ENCODE results near the gene ERMN.

ERMN gene

DNA sequence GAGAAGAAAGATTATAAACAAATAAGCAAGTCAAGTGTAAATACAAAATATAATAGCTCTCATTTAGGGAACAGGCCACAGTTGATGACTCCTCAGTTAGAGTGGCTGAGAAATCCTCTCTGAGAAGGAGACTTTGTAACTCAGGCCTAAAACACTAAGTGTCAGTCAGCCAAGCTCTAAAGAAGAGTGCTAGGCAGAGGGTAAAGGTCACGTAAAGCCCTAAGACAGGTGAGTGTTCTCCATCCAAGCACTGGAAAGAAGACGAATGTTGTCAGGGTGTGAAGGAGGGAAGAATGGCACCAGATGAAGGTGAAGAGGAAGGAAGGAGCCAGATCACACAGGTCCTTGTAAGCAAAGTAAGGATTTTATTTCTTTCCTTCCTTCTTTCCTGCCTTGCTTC lies 24.3 kb downstream of the ERMN start:
- no peak for DNase-seq (ENCODE audit: low read depth, low spot score)
- TF ChIP-seq, protein P1, sequence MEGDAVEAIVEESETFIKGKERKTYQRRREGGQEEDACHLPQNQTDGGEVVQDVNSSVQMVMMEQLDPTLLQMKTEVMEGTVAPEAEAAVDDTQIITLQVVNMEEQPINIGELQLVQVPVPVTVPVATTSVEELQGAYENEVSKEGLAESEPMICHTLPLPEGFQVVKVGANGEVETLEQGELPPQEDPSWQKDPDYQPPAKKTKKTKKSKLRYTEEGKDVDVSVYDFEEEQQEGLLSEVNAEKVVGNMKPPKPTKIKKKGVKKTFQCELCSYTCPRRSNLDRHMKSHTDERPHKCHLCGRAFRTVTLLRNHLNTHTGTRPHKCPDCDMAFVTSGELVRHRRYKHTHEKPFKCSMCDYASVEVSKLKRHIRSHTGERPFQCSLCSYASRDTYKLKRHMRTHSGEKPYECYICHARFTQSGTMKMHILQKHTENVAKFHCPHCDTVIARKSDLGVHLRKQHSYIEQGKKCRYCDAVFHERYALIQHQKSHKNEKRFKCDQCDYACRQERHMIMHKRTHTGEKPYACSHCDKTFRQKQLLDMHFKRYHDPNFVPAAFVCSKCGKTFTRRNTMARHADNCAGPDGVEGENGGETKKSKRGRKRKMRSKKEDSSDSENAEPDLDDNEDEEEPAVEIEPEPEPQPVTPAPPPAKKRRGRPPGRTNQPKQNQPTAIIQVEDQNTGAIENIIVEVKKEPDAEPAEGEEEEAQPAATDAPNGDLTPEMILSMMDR (IDR thresholded peaks at IDR 0.05; ENCODE audit: low read depth, low read length): no peak
- H3K4me3 ChIP-seq (ENCODE audit: low read depth, low read length): no peak overlapping the region
- in situ Hi-C loops (cut with HindIII; ENCODE audit: low sequenced_read_pairs): no loop called here

DNA sequence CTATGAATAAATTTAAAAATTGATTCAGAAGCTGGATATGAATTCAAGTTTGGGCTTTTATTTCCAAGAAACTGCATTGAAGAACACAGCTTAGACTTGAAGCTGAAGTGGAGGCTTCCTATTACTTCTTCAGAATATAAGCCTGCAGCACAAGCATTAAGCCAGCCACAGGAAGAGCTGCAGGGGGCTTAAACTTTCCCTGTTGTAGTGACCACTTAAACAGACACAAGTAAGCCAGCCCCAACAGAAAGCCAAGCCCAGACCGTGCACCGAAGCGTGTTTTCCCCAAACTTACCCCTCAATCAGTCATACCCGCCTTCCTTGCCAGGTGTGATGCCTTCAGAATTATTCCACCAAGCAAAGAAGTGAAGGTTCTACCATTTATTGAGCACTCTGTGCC lies 28.7 kb downstream of the ERMN start:
- no peak for DNase-seq (ENCODE audit: low read depth, low spot score)
- in situ Hi-C loops (cut with HindIII; ENCODE audit: low sequenced_read_pairs): no loop called here
- TF ChIP-seq, protein P1 (IDR thresholded peaks at IDR 0.05; ENCODE audit: low read depth, low read length): no peak
- no peak overlapping the region for H3K4me3 ChIP-seq (ENCODE audit: low read depth, low read length)

DNA sequence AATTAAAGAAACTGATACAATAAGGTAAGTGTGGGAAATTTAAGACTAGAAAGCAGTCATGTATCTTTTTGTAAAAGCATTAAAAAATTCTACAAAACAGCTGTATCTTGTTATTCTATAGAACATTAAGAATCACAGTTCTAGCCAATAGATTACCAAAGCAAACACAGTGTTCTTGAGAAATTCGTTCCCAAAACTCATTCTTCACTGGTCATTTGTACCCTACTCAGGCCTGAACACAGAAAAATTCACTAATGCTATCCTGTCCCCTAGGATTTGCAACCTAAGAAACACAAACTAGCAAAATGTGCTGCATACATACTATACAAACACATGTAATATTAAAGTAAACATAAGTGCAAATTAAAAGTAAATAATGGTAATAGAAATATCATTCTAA lies 29.1 kb downstream of the ERMN start:
- no peak for DNase-seq (ENCODE audit: low read depth, low spot score)
- in situ Hi-C loops (cut with HindIII; ENCODE audit: low sequenced_read_pairs): no loop called here
- TF ChIP-seq, protein P1 (IDR thresholded peaks at IDR 0.05; ENCODE audit: low read depth, low read length): no peak
- H3K4me3 ChIP-seq (ENCODE audit: low read depth, low read length): no peak overlapping the region

DNA sequence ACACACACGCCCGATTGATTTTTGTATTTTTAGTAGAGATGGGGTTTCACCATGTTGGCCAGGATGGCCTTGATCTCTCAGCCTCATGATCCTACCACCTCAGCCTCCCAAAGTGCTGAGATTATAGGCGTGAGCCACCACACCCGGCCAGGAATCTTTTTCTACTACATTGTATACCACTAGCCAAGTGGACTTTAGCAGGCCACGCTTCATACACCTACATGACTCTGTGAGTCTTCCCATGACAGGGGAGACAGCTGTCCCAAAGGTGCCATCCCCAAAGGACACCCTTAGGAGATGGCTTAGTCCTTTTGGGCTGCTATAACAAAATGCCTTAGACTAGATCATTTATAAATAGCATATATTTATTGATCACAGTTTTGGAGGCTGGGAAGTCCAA lies 32.8 kb downstream of the ERMN start:
- TF ChIP-seq, protein P1 (IDR thresholded peaks at IDR 0.05; ENCODE audit: low read depth, low read length): no peak
- in situ Hi-C loops (cut with HindIII; ENCODE audit: low sequenced_read_pairs): no loop called here
- no peak for DNase-seq (ENCODE audit: low read depth, low spot score)
- H3K4me3 ChIP-seq (ENCODE audit: low read depth, low read length): no peak overlapping the region

DNA sequence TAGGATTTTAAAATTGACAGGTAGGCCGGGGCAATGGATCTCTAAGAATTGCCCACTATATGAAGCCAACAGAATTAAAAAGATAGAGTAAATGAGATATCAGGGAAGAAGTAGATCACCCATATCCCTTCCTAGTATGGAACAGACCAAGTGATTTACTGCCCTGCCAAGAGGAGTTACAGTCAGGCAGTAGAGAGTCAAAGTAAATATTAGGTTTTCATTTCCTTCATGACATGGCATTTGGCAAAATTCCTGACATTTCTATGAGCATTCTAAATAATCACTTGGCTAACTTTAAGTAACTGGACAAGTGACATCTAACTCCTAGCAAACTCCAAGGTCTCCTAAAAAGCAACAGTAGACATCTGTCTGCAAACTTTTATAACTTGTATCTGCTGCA lies 34.6 kb downstream of the ERMN start:
- H3K4me3 ChIP-seq (ENCODE audit: low read depth, low read length): no peak overlapping the region
- DNase-seq (ENCODE audit: low read depth, low spot score): no peak
- in situ Hi-C loops (cut with HindIII; ENCODE audit: low sequenced_read_pairs): no loop called here
- TF ChIP-seq, protein P1 (IDR thresholded peaks at IDR 0.05; ENCODE audit: low read depth, low read length): no peak

DNA sequence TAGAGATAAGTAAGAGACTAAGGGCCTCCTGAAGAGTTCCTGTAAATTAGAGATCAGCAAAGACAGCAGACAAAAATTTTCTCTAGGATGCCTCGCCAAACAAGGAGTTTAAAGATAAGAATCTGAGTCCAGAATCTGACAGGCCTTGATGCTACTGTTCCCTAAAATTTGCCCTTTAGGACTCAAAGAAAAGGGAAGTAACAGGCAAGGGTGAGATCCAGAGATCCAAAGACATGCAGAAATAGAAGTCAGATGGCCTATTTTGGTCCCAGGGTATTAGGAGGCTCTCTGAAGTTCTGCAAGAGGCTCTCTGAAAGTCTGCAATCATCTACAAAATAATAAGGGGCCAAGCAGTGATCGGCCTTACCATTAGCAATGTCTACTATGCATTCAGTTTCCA lies 35.1 kb downstream of the ERMN start:
- TF ChIP-seq, protein P1 (IDR thresholded peaks at IDR 0.05; ENCODE audit: low read depth, low read length): no peak
- DNase-seq (ENCODE audit: low read depth, low spot score): no peak
- no peak overlapping the region for H3K4me3 ChIP-seq (ENCODE audit: low read depth, low read length)
- in situ Hi-C loops (cut with HindIII; ENCODE audit: low sequenced_read_pairs): no loop called here

DNA sequence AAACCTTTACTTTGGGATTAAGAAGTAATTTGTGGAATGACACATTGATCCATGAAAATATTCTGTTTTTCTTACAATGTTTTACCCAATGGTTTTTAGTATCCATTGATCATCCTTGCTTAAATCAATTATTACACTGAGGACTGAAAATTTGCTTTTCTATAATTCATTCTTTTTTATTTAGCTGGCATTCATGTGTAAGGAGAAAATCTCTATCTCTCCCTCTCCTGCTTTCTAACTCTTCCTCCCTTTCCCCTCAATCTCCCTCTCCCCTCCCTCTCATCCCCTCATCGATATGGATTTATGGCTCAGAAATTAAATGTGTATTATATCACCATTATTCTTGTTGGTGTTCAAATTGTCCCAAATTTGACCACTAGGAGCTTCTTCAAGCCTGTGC lies 38.5 kb downstream of the ERMN start:
- TF ChIP-seq, protein P1 (IDR thresholded peaks at IDR 0.05; ENCODE audit: low read depth, low read length): no peak
- in situ Hi-C loops (cut with HindIII; ENCODE audit: low sequenced_read_pairs): no loop called here
- DNase-seq (ENCODE audit: low read depth, low spot score): no peak
- no peak overlapping the region for H3K4me3 ChIP-seq (ENCODE audit: low read depth, low read length)
